Measurements from ENCODE around the gene IGFBP7. TPM values are rescaled to one million over a fixed set of nuclear protein-coding genes. Genes with fewer than 3 reads are reported as not detected.
"Not testable (repeated sequence)": the region's sequence is repeated elsewhere in the genome, so short reads cannot be mapped to it uniquely, and the experiment has no call there.

The IGFBP7 gene
- total RNA-seq, 1 donor from 2014 or later: 7.6 TPM

- no peak for TF ChIP-seq CTCF (IDR thresholded peaks at IDR 0.05; ENCODE audit: unreplicated experiment)
- H3K27me3 Mint-ChIP-seq (ENCODE audit: unreplicated experiment): peaks cover 2% of the 10 kb centered on the region
- H3K9me3 Mint-ChIP-seq (ENCODE audit: unreplicated experiment): no peaks in the 10 kb centered on the region
- no peak overlapping the region for H3K27ac Mint-ChIP-seq (ENCODE audit: unreplicated experiment)
- H3K4me3 Mint-ChIP-seq (ENCODE audit: unreplicated experiment): no peak overlapping the region
- peaks cover 12% of the 10 kb centered on the region for H3K4me1 Mint-ChIP-seq (ENCODE audit: unreplicated experiment)
- no peak for DNase-seq (ENCODE audit: low spot score)
- H3K36me3 Mint-ChIP-seq (ENCODE audit: low read depth, unreplicated experiment): no peaks in the 10 kb centered on the region
These were observed 45.1 kb downstream of the IGFBP7 start for GRCh38 chr4:57064811-57065711.

- Mint-ChIP-seq H3K4me1 (ENCODE audit: unreplicated experiment) (peaks cover 12% of the 10 kb centered on the region), H3K9me3 (ENCODE audit: unreplicated experiment) (no peaks in the 10 kb centered on the region), H3K27ac (ENCODE audit: unreplicated experiment) (no peak overlapping the region), H3K36me3 (ENCODE audit: low read depth, unreplicated experiment) (no peaks in the 10 kb centered on the region), H3K4me3 (ENCODE audit: unreplicated experiment) (no peak overlapping the region), H3K27me3 (ENCODE audit: unreplicated experiment) (peaks cover 1% of the 10 kb centered on the region)
- no peak for DNase-seq (ENCODE audit: low spot score)
- no peak for TF ChIP-seq CTCF (IDR thresholded peaks at IDR 0.05; ENCODE audit: unreplicated experiment)
These were observed 46.1 kb downstream of the IGFBP7 start for GRCh38 chr4:57064120-57064519.

- DNase-seq (ENCODE audit: low spot score): no peak
- no peaks in the 10 kb centered on the region for H3K9me3 Mint-ChIP-seq (ENCODE audit: unreplicated experiment)
- H3K27ac Mint-ChIP-seq (ENCODE audit: unreplicated experiment): no peak overlapping the region
- H3K27me3 Mint-ChIP-seq (ENCODE audit: unreplicated experiment): no peaks in the 10 kb centered on the region
- H3K4me3 Mint-ChIP-seq (ENCODE audit: unreplicated experiment): no peak overlapping the region
- H3K4me1 Mint-ChIP-seq (ENCODE audit: unreplicated experiment): peaks cover 9% of the 10 kb centered on the region
- no peaks in the 10 kb centered on the region for H3K36me3 Mint-ChIP-seq (ENCODE audit: low read depth, unreplicated experiment)
- no peak for TF ChIP-seq CTCF (IDR thresholded peaks at IDR 0.05; ENCODE audit: unreplicated experiment)
These were observed 46.7 kb downstream of the IGFBP7 start for GRCh38 chr4:57063518-57063917.

GRCh38 chr4:57061395-57061794 is 48.8 kb downstream of the IGFBP7 start:
- no peak overlapping the region for H3K27ac Mint-ChIP-seq (ENCODE audit: unreplicated experiment)
- no peaks in the 10 kb centered on the region for H3K36me3 Mint-ChIP-seq (ENCODE audit: low read depth, unreplicated experiment)

GRCh38 chr4:57060717-57061067 is 49.5 kb downstream of the IGFBP7 start:
- not testable (repeated sequence) for H3K4me3 Mint-ChIP-seq (ENCODE audit: unreplicated experiment); H3K27ac Mint-ChIP-seq (ENCODE audit: unreplicated experiment); H3K4me1 Mint-ChIP-seq (ENCODE audit: unreplicated experiment); DNase-seq (ENCODE audit: low spot score); H3K9me3 Mint-ChIP-seq (ENCODE audit: unreplicated experiment); H3K36me3 Mint-ChIP-seq (ENCODE audit: low read depth, unreplicated experiment); H3K27me3 Mint-ChIP-seq (ENCODE audit: unreplicated experiment)

More at GRCh38 chr4:57061395-57061794, 48.8 kb downstream of the IGFBP7 start:
- Mint-ChIP-seq H3K4me1 (ENCODE audit: unreplicated experiment) (peaks cover 6% of the 10 kb centered on the region), H3K27me3 (ENCODE audit: unreplicated experiment) (no peaks in the 10 kb centered on the region), H3K4me3 (ENCODE audit: unreplicated experiment) (no peak overlapping the region), H3K9me3 (ENCODE audit: unreplicated experiment) (no peaks in the 10 kb centered on the region)
- no peak for TF ChIP-seq CTCF (IDR thresholded peaks at IDR 0.05; ENCODE audit: unreplicated experiment)
- DNase-seq (ENCODE audit: low spot score): no peak
